LoVo (cell line): ENCODE measurements around the gene IGF1R.

Experiments used
- DNase-seq: peaks from one replicate; pipeline ENCODE4 v3.0.0-alpha.2; 2016; ENCODE audit warnings: low spot score

Gene IGF1R

GRCh38 chr15:98796685-98797357 is 148.5 kb downstream of the IGF1R start:
- no peak for DNase-seq

GRCh38 chr15:98798375-98798893 is 150.1 kb downstream of the IGF1R start:
- no peak for DNase-seq

- DNase-seq, result peak; percentile 42
Measured at GRCh38 chr15:98799461-98800390, 151.4 kb downstream of the IGF1R start.

- peak; percentile 88 for DNase-seq
Measured at GRCh38 chr15:98800437-98801233, 152.3 kb downstream of the IGF1R start.

- DNase-seq, result no peak
Measured at GRCh38 chr15:98801234-98801561, 152.9 kb downstream of the IGF1R start.

GRCh38 chr15:98802187-98802586 is 153.8 kb downstream of the IGF1R start:
- DNase-seq, result no peak

- peak; percentile 34 for DNase-seq
Measured at GRCh38 chr15:98803228-98804056, 155.1 kb downstream of the IGF1R start.

- DNase-seq, result no peak
Measured at GRCh38 chr15:98804057-98804380, 155.7 kb downstream of the IGF1R start.

GRCh38 chr15:98805434-98806274 is 157.3 kb downstream of the IGF1R start:
- DNase-seq, result peak; percentile 30

- no peak for DNase-seq
Measured at GRCh38 chr15:98806275-98806895, 158.0 kb downstream of the IGF1R start.

- DNase-seq, result no peak
Measured at GRCh38 chr15:98807262-98807661, 158.9 kb downstream of the IGF1R start.

GRCh38 chr15:98809273-98809672 is 160.9 kb downstream of the IGF1R start:
- DNase-seq, result no peak

- DNase-seq, result no peak
Measured at GRCh38 chr15:98812716-98813446, 164.5 kb downstream of the IGF1R start.

- no peak for DNase-seq
Measured at GRCh38 chr15:98813951-98814350, 165.6 kb downstream of the IGF1R start.

GRCh38 chr15:98815207-98815606 is 166.9 kb downstream of the IGF1R start:
- no peak for DNase-seq

GRCh38 chr15:98817745-98818144 is 169.4 kb downstream of the IGF1R start:
- no peak for DNase-seq

GRCh38 chr15:98823012-98823458 is 174.7 kb downstream of the IGF1R start:
- peak; percentile 6 for DNase-seq

- no peak for DNase-seq
Measured at GRCh38 chr15:98823616-98824015, 175.3 kb downstream of the IGF1R start.

- DNase-seq, result no peak
Measured at GRCh38 chr15:98824595-98824994, 176.3 kb downstream of the IGF1R start.
